Upper lobe of left lung (tissue), 4 donors: ENCODE data around the gene RPP25.

Experiments used
- CTCF ChIP-seq, 6 experiments: fragments of 450-650 bp in 4 of 6; fragments of 200-600 bp in 2 of 6; sonication (generic) in 2 of 6; IDR thresholded peaks; one replicate each; pipeline ENCODE4 v1.5.1; 2016 to 2019; ENCODE audit warnings: antibody characterized with exemption in 6 of 6
- EP300 ChIP-seq, 4 donors: sonication (generic); formaldehyde crosslinking; IDR thresholded peaks; one replicate each; pipeline ENCODE4 v1.5.1; 2017; ENCODE audit warnings: antibody characterized with exemption in 4 of 4, control low read depth in 2 of 4
- POLR2A ChIP-seq, 4 donors: fragments of 450-650 bp; IDR thresholded peaks; one replicate each; pipeline ENCODE4 v1.5.1; 2016 to 2017; ENCODE audit warnings: antibody characterized with exemption in 4 of 4, mild to moderate bottlenecking in 2 of 4
- POLR2AphosphoS5 ChIP-seq, 2 donors: sonication (generic); formaldehyde crosslinking; IDR thresholded peaks; one replicate each; pipeline ENCODE4 v1.5.1; 2017; ENCODE audit warnings: antibody characterized with exemption in 2 of 2

- no peak for TF ChIP-seq CTCF (IDR thresholded peaks at IDR 0.05)
- TF ChIP-seq POLR2A (IDR thresholded peaks at IDR 0.05), result no peak
- no peak for TF ChIP-seq EP300 (IDR thresholded peaks at IDR 0.05)
- no peak for TF ChIP-seq POLR2AphosphoS5 (IDR thresholded peaks at IDR 0.05)
Observed at GRCh38 chr15:74994236-74994635, 37.7 kb upstream of the RPP25 start.
